Superior temporal gyrus (tissue), 1 donor: ENCODE results near the gene SLC27A4.
A peak's percentile ranks its signal among the peaks of the same experiment; 100 is the strongest.

Experiments
- DNase-seq: peaks from one replicate; pipeline ENCODE4 v3.0.0-alpha.2; 2016; ENCODE audit errors: extremely low spot score

The SLC27A4 gene

DNA sequence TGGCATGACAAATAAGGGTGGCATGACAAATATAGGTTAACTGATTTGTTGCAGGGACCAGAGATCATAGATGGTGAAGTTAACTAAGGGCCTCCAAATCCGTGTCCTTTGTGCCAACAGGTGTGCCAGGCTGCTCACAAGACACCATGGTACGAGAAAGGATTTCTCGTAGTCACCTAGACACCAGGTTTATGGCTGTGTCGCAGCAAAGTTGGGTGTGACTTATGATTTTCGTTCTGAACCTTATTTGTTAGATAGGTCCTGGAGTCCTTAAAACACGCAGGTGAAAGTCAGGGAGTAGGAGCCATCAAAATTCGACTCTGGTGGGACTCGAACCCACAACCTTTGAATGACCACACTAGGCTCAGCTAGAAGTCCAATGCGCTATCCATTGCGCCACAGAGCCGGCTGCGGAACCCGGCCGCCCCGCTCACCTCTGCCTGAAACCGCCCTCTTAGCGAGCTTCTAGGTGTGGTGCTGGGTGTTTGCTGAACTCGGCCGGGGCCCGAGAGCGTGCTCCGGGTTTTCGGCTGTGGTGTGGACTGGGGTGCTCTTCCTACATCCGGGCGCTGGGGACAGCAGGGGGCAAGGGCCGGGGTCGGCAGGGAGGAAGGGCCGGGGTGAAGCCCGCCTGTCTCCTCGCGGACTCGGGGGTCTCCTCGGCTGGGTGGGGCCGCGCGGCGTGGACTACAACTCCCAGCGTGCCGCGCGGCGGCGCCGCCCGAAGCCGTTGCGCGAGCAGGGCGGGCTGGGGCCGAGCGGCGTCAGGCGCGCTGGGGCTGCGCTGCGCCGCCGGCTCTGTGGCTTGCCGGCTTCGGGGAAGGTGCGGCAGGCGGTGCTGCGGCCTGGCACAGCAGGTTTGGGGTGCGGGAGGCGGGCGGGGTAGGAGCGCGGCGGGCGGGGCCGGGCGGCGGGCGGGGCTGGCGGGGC lies at the start of gene SLC27A4:
Gene SLC27A4, plus strand, starts transcription at position 767 of the 930 bp plus-strand sequence. CDS start 2,606 bp downstream, outside the sequence.
- DNase-seq, result peak; percentile 66

GRCh38 chr9:128292009-128292408 lies 48.3 kb upstream of the SLC27A4 start:
- no peak for DNase-seq

- DNase-seq, result no peak
Measured at GRCh38 chr9:128293091-128293490, 47.2 kb upstream of the SLC27A4 start.

GRCh38 chr9:128294142-128294541 lies 46.2 kb upstream of the SLC27A4 start:
- no peak for DNase-seq

GRCh38 chr9:128296340-128297220 lies 43.7 kb upstream of the SLC27A4 start:
- no peak for DNase-seq

- DNase-seq, result no peak
Measured at GRCh38 chr9:128297221-128297773, 43.0 kb upstream of the SLC27A4 start.

GRCh38 chr9:128298535-128299482 lies 41.5 kb upstream of the SLC27A4 start:
- no peak for DNase-seq

DNA sequence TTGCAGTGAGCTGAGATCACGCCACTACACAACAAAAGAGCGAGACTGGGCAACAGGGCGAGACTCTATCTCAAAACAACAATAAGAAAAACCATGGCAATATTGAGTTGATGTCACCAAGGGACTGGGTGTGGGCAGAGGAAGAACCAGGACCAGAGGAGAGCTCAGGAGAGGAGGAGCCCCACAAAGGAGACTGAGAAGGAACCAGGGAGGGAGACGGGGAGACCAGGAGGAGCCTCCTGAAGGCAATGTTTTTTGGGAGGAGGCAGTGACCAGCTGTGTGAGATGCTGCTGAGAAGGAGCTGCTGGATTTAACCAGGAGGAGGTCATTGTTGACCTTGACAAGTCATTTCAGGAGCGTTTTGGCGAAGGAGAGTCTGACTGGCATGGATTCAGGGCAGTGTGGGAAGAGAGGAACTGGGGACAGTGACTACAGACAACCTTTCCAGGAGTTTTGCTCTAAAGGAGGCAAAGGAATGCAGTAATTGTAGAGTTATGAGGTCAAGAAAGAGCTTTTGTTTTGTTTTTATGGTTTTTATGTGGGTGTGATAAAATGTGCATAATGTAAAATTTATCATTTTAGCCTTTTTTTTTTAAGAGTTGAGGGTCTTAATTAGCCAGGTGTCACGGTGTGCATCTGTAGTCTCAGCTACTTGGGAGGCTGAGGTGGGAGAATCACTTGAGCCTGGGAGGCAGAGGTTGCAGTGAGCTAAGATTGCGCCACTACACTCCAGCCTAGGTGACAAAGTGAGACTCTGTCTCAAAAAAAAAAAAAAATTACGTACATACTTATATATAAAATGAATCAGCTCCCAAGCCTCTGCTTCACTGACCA lies 36.0 kb upstream of the SLC27A4 start:
- no peak for DNase-seq

GRCh38 chr9:128304971-128305288 lies 35.4 kb upstream of the SLC27A4 start:
- DNase-seq, result no peak

GRCh38 chr9:128309551-128309950 lies 30.8 kb upstream of the SLC27A4 start:
- DNase-seq, result no peak

DNA sequence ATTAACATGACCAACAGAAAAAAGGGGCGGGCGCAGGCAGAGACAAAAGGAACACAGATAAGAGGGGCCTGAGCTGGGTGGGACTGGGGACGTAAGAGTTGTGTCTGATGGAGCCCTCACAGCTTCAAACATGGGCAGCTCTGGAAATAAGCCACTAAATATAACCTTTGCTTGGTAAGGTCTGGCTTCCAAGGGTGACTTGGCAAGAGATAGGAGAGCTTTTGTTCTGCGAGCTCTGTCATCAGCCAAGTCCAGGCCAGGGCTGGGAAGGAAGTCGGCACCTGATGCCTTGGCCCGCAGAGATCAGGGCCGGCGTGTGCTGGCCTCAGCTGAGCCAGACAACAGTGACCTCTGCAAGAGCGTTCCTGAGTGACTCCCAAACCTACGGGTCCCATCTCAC lies 29.9 kb upstream of the SLC27A4 start:
- peak; percentile 17 for DNase-seq

GRCh38 chr9:128314697-128315096 lies 25.6 kb upstream of the SLC27A4 start:
- DNase-seq, result no peak

GRCh38 chr9:128316421-128316820 lies 23.9 kb upstream of the SLC27A4 start:
- peak; percentile 96 for DNase-seq

DNA sequence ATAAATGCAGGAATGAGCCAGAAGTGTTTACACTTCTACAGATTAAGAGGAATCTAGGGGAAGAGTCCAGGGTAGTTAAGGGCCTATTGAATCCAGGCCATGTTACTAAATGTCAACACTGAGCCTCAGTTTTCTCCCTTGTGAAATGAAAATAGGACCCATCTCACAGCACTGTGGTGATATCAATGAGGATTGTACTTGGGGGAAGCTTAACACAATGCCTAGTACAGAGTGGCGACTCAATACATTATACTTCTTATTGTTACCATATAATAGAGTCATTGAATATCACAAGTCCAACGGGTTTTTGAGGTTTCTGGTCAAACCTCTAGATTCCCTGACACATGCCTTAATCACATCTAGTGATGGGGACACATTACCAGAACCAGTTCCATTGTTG lies 22.7 kb upstream of the SLC27A4 start:
- peak; percentile 57 for DNase-seq

GRCh38 chr9:128321343-128321742 lies 19.0 kb upstream of the SLC27A4 start:
- no peak for DNase-seq

- no peak for DNase-seq
Measured at GRCh38 chr9:128321879-128322403, 18.4 kb upstream of the SLC27A4 start.

- peak; percentile 98 for DNase-seq
Measured at GRCh38 chr9:128322404-128323211, 17.7 kb upstream of the SLC27A4 start, which contains the start of the genes COQ4 and TRUB2. Gene COQ4 (plus strand): TSS chr9:128322839. CDS start chr9:128322859, 20 bp downstream. Gene TRUB2 (minus strand): TSS chr9:128322447. CDS start chr9:128322408, 39 bp downstream.

DNA sequence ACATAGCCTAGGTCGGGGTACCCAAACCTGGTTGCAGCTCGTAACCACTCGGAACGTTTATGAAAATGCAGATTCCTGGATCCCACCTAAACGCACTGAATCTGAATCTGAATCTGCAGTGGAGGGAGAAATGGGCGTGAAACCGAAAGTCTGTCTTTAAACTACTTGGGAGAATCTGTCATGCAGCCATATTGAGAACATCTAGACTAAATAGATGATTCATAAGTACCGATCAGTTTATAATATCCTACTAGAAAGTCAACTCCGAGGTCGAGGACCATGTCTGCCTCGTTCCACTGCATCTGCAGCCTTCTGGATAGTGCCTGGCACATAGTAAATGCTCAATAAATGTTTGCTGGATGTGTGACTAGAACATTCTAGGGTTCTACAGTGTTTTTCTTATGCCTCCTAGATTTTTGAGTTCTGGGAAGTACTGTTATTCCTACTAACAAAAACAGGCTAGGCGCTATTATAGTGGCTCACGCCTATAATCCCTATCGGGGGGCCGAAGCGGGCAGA lies 17.1 kb upstream of the SLC27A4 start:
- no peak for DNase-seq

DNA sequence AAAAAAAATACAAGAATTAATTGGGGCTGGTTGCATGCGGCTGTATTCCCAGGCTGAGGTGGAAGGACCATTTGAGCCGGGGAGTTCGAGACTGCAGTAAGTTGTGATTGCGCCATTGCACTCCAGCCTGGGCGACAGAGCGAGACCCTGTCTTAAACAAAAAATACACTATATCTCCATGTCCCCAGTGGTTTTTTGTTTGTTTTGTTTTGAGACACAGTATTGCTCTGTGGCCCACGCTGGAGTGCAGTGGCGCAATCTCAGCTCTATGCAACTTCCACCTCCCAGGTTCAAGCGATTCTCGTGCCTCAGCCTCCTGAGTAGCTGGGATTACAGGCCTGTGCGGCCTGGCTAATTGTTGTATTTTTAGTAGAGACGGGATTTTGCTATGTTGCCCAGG lies 16.5 kb upstream of the SLC27A4 start:
- DNase-seq, result no peak
